Left lobe of liver (tissue), 2 donors: Measurements from ENCODE around the gene ADISSP. TPM values are rescaled to one million over a fixed set of nuclear protein-coding genes. Genes with fewer than 3 reads are reported as not detected.

Experiments used
- ATAC-seq: fragments of 200-7000 bp; cut with Tn5 transposase; one replicate; pipeline ENCODE4 v1.9.1; 2020; ENCODE audit warnings: mild to moderate bottlenecking, moderate library complexity
- DNase-seq: peaks from one replicate; pipeline ENCODE4 v3.0.0-alpha.2; 2020; ENCODE audit warnings: low spot score
- total RNA-seq: library from RNA; stranded (reverse); gene quantifications from one replicate; pipeline ENCODE4 v1.2.1, GENCODE V29; 2021
- donor health status: DM: no; HTN: no; CAD: no; lungs with moderate emphysema.
- donor health status: DM: no; HTN: yes; CAD: no.

Gene ADISSP
- total RNA-seq, 1 donor from 2014 or later: 10.6 TPM

DNA sequence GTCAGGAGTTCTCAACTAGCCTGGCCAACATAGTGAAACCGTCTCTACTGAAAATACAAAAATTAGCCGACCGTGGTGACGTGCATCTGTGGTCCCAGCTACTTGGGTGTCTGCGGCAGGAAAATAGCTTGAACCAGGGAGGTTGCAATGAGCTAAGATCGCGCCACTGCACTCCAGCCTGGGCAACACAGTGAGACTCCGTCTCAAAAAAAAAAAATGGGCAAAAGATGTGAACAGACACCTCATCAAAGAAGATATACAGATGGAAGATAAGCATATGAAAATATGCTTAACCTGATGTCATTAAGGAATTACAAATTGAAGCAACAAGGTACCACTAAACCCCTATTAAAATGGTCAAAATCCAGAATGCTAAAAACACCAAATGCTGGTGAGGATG, 44.3 kb downstream of the ADISSP start:
- DNase-seq (no peak), ATAC-seq (no peak)

GRCh38 chr20:3721912-3722311, 45.6 kb downstream of the ADISSP start:
- no peak for ATAC-seq
- DNase-seq: no peak

DNA sequence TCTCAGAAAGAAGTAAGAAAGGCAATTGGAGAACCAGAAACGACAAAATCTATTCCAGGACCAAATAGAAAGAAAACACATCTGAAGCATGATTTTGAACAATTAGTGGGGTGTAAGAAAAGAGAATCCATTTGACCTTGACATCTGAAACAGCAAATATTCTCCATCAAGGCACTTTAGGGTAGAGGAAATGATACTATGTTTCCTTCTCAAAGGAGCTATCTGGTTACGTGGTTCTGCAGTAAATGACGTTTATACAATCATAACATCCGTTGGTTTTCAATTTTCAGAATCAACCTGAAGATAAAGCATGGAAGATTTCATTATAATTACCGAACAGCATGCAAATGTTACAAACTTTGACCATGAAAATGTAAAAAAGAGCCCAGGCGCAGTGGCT, 46.9 kb downstream of the ADISSP start:
- DNase-seq (no peak), ATAC-seq (no peak)

- ATAC-seq (no peak), DNase-seq (no peak)
These were observed 47.5 kb downstream of the ADISSP start for GRCh38 chr20:3720068-3720467.

DNA sequence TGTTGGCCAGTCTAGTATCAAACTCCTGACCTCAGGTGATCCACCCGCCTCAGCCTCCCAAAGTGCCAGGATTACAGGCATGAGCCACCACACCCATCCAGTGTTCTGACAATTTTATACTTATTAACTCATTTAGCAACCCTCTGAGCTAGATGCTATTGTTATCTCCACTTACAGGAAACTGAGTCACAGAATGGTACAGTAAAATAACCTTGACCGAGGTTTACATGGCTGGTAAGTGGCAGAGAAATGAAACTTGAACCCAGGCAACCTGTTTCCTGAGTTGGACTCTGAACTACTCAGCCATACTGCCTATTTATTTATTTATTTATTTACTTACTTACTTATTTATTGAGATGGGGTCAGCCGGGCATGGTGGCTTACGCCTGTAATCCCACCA, 48.5 kb downstream of the ADISSP start:
- DNase-seq: no peak

GRCh38 chr20:3716195-3716834, 51.2 kb downstream of the ADISSP start:
- ATAC-seq (peak; percentile 84), DNase-seq (no peak)

More for the DNA sequence above, 48.5 kb downstream of the ADISSP start:
- ATAC-seq: no peak

DNA sequence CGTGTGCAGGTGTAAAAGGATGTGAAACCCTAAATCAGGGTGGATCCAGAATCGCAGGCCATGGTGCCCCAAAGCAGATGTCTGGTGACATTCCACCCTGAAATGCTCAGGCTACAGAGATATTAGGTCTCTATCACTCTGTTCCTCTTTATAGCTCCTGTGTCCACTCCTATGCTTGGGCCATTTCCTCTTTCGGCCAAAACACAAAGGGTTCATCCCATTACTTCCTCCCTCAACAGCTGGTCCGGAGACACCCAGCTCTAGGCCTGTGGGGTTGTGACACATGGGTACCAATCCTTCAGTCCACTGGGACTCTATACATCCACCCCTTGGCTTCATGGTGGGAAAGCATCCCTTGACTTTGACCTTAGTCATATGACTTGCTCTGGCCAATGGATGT, 53.5 kb downstream of the ADISSP start:
- peak; percentile 19 for ATAC-seq
- no peak for DNase-seq

DNA sequence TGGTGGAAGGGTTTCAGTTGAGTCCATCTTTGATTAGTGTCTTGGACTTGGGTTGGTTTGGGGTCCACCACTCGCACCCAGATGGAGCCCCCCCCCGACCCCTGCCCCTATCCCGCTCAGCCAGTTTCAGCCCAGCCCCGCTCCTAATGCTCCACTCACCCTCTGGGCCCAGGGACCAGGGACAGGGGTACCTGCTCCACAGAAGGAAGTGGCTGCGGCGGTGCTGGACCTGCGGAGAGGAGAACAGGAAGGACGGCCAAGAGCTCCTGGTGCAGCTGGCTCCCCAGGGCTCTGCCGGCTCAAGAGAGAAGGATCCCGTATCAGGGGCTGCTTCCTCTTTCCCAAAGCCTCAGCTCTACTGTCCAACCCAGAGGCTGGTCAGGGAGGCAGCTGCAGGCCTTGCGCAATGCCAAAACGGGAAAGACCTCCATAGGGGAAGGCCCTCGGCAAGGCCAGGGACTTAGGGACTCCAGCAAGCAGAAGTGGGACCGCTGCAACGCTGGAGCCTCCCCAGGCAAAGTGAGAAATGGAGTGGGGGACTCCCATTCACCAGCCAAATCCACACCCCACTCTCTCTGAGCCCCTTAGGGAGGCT, 55.2 kb downstream of the ADISSP start, which contains the start of gene SIGLEC1:
Gene SIGLEC1 (minus strand): TSS at position 322 of the 595 bp plus-strand sequence. CDS start 5,472 bp downstream, outside the sequence.
- no peak for DNase-seq
- ATAC-seq: peak; percentile 30

DNA sequence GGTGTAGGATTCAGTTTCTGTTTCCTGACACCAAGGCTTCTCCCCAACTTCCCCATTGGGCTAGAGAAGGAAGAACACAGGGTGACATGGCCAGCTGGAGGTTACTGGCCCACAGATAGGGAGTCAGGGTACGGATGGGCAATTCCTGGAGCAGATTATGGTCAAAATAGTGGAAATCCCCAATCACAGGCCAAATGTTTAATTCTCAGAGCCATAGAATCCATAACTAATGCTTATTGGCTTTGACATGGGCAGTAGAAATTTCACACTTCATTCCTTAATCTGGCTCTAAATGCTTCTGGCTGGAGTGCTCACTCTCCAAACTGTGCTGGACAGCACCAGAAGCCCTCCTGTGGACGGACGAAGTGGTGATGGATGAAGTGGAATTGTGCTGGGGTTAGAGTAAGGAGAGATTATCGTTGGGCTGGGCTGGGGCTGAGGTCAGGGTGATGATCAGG, 56.0 kb downstream of the ADISSP start:
- no peak for DNase-seq
- ATAC-seq: peak; percentile 4

DNA sequence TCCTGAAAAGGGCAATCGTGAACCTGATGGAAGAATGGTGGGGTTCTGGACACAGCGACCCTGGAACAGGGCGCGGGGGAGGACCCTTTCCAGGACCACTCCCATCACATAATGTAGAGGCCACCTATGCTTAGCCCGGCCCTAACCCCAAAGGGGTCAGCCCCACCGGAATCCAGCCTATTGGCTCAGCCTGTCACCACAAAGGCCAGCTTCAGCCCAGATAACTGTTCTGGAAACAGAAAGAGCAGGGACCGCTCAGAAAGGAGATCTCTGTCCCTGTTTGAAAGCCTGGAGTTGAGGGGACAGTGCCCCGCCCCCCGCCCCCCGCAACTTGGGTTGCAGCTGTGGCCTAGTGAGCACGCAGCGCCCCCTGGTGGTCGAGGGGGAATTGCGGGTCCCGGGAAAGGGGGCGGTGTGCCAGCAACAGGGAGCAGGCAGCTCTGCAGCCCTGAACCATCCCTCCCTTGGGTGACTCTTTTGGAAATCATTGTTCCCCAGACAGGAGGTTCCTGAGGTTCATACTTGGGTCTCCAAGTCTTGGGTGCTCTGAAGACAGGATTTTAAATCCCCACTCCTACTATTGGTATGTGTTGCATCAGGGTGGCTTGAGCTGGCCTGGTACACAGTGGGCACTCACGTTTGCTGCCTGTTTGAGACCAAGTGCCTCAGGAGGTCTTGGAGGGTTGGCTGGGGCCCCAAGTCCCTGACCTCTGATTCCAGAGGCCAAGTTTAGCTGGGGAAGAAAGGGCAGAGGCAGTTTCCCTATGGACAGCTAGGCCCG, 56.7 kb downstream of the ADISSP start:
- ATAC-seq (peak; percentile 84), DNase-seq (peak; percentile 73)

- no peak for DNase-seq
- ATAC-seq: peak; percentile 24
These were observed 57.5 kb downstream of the ADISSP start for GRCh38 chr20:3710011-3710466.

- DNase-seq: no peak
- ATAC-seq: no peak
These were observed 60.0 kb downstream of the ADISSP start for GRCh38 chr20:3707508-3707899.

- ATAC-seq (peak; percentile 12), DNase-seq (no peak)
These were observed 60.6 kb downstream of the ADISSP start for GRCh38 chr20:3706774-3707507.

DNA sequence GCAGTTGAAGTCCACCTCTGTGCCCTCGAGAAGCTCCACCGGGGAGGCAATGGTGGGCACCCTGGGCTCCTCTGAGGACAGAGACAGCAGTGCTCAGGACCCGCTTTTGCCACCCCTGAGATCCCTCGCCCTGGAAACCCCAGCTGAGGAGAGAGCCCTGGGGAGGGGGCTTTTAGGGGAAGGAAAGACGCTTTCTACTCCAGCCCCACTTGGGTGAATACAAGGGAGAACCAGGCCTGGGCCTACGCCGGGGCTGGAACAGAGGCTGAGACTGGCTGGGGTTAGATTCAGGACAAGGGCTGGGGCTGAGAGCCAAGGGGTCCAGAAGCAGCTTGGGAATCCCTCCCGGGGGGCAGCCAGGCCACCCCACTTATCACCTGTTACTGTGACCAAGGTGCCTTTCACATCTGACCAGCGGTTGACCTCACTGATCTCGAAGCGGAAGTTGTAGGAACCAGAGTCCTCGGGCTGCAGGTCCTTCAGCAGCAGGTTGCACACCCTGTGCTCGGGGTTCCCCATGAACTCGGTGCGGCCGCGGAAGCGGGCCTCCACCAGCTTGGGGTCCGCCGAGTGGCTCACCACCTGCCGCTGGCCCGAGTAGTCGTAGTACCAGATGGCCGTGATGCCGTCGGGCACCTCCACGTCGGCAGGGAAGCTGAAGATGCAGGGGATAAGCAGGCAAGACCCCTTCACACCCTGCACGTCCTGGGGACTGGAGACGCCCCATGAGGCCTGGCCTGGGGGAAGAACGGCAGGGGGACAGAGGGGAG, 61.4 kb downstream of the ADISSP start:
- DNase-seq (no peak), ATAC-seq (no peak)

DNA sequence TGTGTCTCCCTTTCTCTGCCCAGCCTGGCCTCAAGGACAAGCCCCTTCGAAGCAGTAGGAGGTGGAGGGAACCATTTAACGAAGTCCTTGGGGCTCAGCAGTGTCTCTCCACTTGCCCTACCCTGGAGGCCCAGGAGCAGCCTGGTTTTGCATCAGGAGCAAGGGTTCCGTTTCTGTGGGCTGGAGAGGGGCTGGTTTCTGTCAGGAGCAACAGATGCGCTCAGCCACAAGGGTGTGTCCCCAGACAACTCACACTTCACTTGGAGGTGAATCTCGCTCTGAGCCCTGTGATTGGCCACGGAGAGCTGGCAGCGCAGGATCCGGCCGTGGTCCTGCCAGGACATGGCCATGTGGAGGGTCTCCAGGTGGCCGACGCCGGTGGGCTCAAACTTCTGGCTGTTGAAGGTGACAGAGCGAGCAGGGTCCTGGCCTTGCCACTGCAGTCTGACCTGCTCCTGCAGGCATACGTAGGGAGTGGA, 62.0 kb downstream of the ADISSP start:
- DNase-seq: no peak

DNA sequence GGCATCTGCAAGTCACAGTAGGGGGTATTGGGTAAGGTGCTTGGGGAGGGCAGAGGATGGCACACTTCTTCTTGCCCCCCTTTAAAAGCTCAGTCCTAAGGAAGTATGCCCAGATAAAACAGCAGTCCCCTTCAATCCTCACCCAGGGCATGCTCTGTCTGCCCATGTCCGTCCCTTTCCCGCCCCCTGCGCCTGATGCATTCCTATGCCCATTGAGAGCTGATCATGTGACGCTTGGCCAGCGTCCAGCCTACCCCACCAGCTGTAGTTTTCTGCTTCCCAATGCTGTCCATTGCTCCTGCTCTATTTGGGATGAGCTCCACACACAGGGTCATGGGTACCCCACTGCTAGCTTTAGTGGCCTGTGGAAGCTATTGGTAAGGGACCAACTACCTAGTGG, 63.5 kb downstream of the ADISSP start:
- ATAC-seq (no peak), DNase-seq (no peak)

More for the DNA sequence above, 62.0 kb downstream of the ADISSP start:
- no peak for ATAC-seq
